Measurements from ENCODE around the gene RAB3IL1.

DNA sequence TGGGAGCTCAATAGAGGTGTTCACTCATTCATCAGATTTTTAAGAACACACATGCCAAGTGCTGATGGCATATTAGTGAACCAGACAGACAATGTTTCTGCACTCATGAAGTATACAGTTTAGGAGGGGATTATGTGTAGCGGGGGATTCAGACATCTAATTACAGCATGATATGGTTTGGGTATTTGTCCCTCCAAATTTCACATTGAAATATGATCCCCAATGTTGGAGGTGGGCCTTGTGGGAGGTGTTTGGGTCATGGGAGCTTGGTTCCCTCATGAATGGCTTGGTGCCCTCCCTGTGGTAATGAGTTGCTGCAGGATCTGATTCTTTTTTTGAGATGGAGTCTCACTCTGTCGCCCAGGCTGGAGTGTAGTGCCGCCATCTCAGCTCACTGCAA lies 8.9 kb upstream of the RAB3IL1 start:
- TF ChIP-seq POLR2A (IDR thresholded peaks at IDR 0.05; ENCODE audit: low read length) (no peak), GATA1 (IDR thresholded peaks at IDR 0.05; ENCODE audit: low read depth, low read length) (no peak)

Data from erythroblast (primary cell).